ENCODE measurements around the gene ZNF732.

- no peak for TF ChIP-seq ZFP3 (CRISPR knock-in tag; IDR thresholded peaks at IDR 0.05)
- TF ChIP-seq ZC3H10 (CRISPR knock-in tag; IDR thresholded peaks at IDR 0.05): no peak
- TF ChIP-seq POU6F1 (CRISPR knock-in tag; IDR thresholded peaks at IDR 0.05; ENCODE audit: borderline replicate concordance, low read depth): no peak
- TF ChIP-seq ARNTL (CRISPR knock-in tag; IDR thresholded peaks at IDR 0.05; ENCODE audit: borderline replicate concordance, low read depth): no peak
- no peak for TF ChIP-seq ZNF565 (CRISPR knock-in tag; conservative IDR thresholded peaks at IDR 0.05; ENCODE audit: low read depth)
- no peak for TF ChIP-seq RARB (CRISPR knock-in tag; IDR thresholded peaks at IDR 0.05)
- no peak for TF ChIP-seq ZFP30 (CRISPR knock-in tag; IDR thresholded peaks at IDR 0.05)
- no peak for TF ChIP-seq CREB5 (CRISPR knock-in tag; IDR thresholded peaks at IDR 0.05; ENCODE audit: low read depth)
- no peak for TF ChIP-seq ZNF70 (CRISPR knock-in tag; IDR thresholded peaks at IDR 0.05)
- TF ChIP-seq CSRNP3 (CRISPR knock-in tag; IDR thresholded peaks at IDR 0.05): no peak
- TF ChIP-seq ESRRG (CRISPR knock-in tag; IDR thresholded peaks at IDR 0.05): no peak
- TF ChIP-seq PATZ1 (CRISPR knock-in tag; IDR thresholded peaks at IDR 0.05; ENCODE audit: borderline replicate concordance): no peak
- no peak for TF ChIP-seq ISL1 (CRISPR knock-in tag; IDR thresholded peaks at IDR 0.05)
- no peak for TF ChIP-seq TCF4 (CRISPR knock-in tag; IDR thresholded peaks at IDR 0.05; ENCODE audit: borderline replicate concordance)
These were observed 4.5 kb upstream of the ZNF732 start for GRCh38 chr4:309807-310206.
